ENCODE data around the gene GPX7.
A peak's percentile ranks its signal among the peaks of the same experiment; 100 is the strongest.

GPX7 gene

GRCh38 chr1:52629667-52630066 is 27.5 kb downstream of the GPX7 start:
- no peak for DNase-seq (ENCODE audit: low read depth)

- no peak for DNase-seq (ENCODE audit: low read depth)
These were observed 29.7 kb downstream of the GPX7 start for GRCh38 chr1:52631759-52632331.

- peak; percentile 18 for DNase-seq (ENCODE audit: low read depth)
These were observed 30.6 kb downstream of the GPX7 start, which contains the start of gene SHISAL2A for GRCh38 chr1:52632732-52633290. Gene SHISAL2A (plus strand): TSS chr1:52633168. CDS start chr1:52633494, 326 bp downstream.

GRCh38 chr1:52633291-52633754 is 31.2 kb downstream of the GPX7 start:
- DNase-seq (ENCODE audit: low read depth), result no peak

DNA sequence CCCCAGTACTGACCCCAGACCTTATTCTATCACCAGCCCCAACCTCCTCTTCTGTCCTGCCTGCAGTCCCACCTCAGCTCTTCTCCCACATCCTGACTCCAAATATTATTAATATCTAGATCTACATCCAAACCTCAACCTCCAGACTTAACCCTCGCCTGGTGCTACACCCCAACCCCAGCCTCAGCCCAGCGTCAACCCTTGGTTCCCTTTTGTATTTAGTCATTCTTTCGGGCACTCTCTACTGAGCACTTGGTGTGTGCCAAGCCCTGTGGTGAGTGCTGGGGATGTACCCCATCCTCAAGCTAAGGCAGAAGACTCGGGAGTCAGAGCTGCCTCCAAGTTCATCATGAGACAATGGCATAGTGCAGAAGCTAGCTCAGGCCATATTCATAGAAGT is 31.9 kb downstream of the GPX7 start:
- no peak for DNase-seq (ENCODE audit: low read depth)

GRCh38 chr1:52635321-52636089 is 33.3 kb downstream of the GPX7 start:
- no peak for DNase-seq (ENCODE audit: low read depth)

- DNase-seq (ENCODE audit: low read depth), result no peak
These were observed 34.8 kb downstream of the GPX7 start for GRCh38 chr1:52636721-52637695.

DNA sequence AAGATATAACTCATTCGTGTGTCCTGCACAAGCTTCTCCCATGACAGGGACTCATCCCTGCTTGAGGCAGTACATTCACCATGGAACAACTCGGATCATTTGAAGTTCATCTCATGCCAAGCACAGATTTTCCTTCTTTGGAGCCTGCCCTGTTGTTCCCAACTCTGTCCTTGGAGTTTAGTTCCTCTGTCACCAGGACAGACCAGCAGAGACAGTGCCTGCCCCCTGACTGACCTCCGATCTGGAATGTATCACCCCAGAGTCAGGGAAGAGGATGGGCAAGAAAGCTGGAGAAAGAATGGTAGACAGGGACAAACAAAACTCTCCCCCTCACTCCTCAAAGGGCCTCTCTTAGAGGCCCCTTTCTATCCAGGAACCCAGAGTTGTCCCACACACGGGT is 35.8 kb downstream of the GPX7 start:
- no peak for DNase-seq (ENCODE audit: low read depth)

DNA sequence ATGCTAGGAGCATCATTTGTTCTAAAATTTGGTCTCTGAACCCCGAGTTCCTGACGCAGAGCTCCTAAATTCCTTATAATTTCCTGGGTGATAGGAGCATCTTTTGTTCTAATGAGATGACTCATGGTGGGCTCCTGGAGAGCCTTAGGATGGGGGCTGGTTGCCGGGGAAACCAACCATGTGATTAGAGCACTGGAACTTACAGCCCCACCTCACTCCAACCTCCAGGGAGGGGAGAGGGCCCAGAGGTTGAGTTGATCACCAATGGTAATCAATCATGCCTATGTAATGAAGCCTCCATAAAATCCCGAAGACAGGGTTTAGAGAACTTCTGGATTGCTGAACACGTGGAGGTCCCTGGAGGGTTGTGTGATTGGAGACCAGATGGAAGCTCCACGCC is 38.5 kb downstream of the GPX7 start:
- no peak for DNase-seq (ENCODE audit: low read depth)

- DNase-seq (ENCODE audit: low read depth), result no peak
These were observed 39.1 kb downstream of the GPX7 start for GRCh38 chr1:52641307-52641706.

DNA sequence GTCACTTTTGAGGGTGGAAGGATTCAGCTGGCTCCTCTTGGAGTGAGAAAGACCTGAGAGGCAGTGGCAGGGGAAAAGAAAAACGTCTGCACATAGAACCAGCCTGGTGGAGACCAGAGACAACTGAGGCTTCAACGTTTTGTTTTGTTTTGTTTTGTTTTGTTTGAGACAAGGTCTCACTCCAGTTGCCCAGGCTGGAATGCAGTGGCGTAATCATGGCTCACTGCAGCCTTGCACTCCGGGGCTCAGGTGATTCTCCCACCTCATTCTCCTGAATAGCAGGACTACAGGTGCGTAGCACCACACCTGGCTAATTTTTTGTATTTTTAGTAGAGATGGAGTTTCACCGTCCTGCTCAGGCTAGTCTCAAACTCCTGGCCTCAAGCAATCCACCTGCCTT is 43.1 kb downstream of the GPX7 start:
- DNase-seq (ENCODE audit: low read depth), result no peak

GRCh38 chr1:52651904-52652303 is 49.7 kb downstream of the GPX7 start:
- no peak for DNase-seq (ENCODE audit: low read depth)

GRCh38 chr1:52653207-52653849 is 51.2 kb downstream of the GPX7 start:
- DNase-seq (ENCODE audit: low read depth), result no peak

DNA sequence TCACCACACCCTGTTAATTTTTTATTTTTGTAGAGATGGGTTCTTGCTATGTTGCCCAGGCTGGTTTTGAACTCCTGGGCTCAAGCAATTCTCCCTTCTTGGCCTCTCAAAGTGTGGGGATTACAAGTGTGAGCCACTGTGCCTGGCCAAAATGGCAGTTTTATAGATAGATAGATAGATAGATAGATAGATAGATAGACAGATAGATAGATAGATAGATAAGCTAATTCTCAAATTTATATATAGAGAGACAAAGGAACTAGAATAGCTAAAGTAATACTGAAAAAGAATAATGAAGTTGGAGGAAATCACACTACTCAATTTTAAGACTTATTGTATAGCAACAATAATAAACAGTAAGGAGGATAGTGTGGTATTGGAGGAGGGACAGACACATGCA is 51.9 kb downstream of the GPX7 start:
- DNase-seq (ENCODE audit: low read depth), result no peak

- no peak for DNase-seq (ENCODE audit: low read depth)
These were observed 55.5 kb downstream of the GPX7 start for GRCh38 chr1:52657702-52658101.

Measured in stimulated activated CD8-positive, alpha-beta memory T cell treated with anti-CD3 and anti-CD28 coated beads, Interleukin-15, amount 100 ng/mL, for 24 hours (primary cell).